GM12878 (cell line): ENCODE data around the gene PTPN14. TPM values are rescaled to one million over a fixed set of nuclear protein-coding genes. Genes with fewer than 3 reads are reported as not detected.

Experiments
- ATAC-seq: fragments of 200-7000 bp; cut with Tn5 transposase; 3 replicates; pipeline ENCODE4 v1.9.1; 2020; ENCODE audit warnings: mild to moderate bottlenecking, moderate library complexity
- BruUV-seq: library from RNA; stranded (reverse); fragments of 400-500 nt; replicated peaks from 2 replicates; lab custom pipeline; 2021; lab: Mats Ljungman, UMichigan
- CTCF ChIA-PET: fragments of 300-600 bp; sonication (Branson Sonifier 250); formaldehyde crosslinking; extraction: SDS; loops from one replicate; lab custom pipeline; 2021; ENCODE audit warnings: inconsistent platforms; lab: Yijun Ruan, JAX
- POLR2A ChIA-PET: fragments of 350-600 bp; formaldehyde crosslinking; extraction: SDS; loops from one replicate; lab custom pipeline; 2021; ENCODE audit warnings: inconsistent platforms; lab: Charles Lee
- RAD21 ChIA-PET: fragments of 300-600 bp; sonication (Branson Sonifier 250); formaldehyde crosslinking; loops from one replicate; lab custom pipeline; 2023; ENCODE audit warnings: antibody characterized with exemption; ENCODE audit not compliant: unreplicated experiment; lab: Charles Lee
- SMC1A ChIA-PET: fragments of 300-600 bp; sonication (Branson Sonifier 250); formaldehyde crosslinking; loops from one replicate; lab custom pipeline; 2023; ENCODE audit not compliant: unreplicated experiment, uncharacterized antibody; lab: Charles Lee
- DNase-seq: peaks from one replicate; pipeline ENCODE4 v3.0.0-alpha.2; 2011; ENCODE audit warnings: low read depth, low spot score
- FAIRE-seq: peaks from 3 replicates; lab custom pipeline; 2011; peaks lifted over from hg19 to GRCh38; lab: Jason Lieb, UNC
- H2AFZ ChIP-seq: 2 replicates; pipeline ENCODE4 v1.6.0; 2011; ENCODE audit warnings: low read depth, low read length, control low read depth; ENCODE audit not compliant: control insufficient read depth
- H3K27ac ChIP-seq: 2 replicates; pipeline ENCODE4 v1.5.1; 2011; ENCODE audit warnings: control low read depth; ENCODE audit not compliant: control insufficient read depth, insufficient read depth
- H3K27me3 ChIP-seq, 2 experiments: replicated peaks in 1 of 2; 2 replicates each; pipeline versions ENCODE4 v1.6.0 to v1.6.1; 2011; ENCODE audit warnings: low read length in 1 of 2; ENCODE audit not compliant: control insufficient read depth in 2 of 2, insufficient read depth in 2 of 2
- H3K36me3 ChIP-seq, 2 experiments: 2 replicates each; pipeline ENCODE4 v1.5.1; 2011; ENCODE audit warnings: low read length in 1 of 2; ENCODE audit not compliant: control insufficient read depth in 2 of 2, insufficient read depth in 2 of 2
- H3K4me1 ChIP-seq: 2 replicates; pipeline ENCODE4 v1.6.1; 2011; ENCODE audit warnings: mild to moderate bottlenecking, low read length, moderate library complexity, mixed read lengths; ENCODE audit not compliant: control insufficient read depth, insufficient read depth
- H3K4me2 ChIP-seq: 2 replicates; pipeline ENCODE4 v1.6.0; 2011; ENCODE audit warnings: control low read depth; ENCODE audit not compliant: control insufficient read depth, insufficient read depth
- H3K4me3 ChIP-seq: fragments of 200-600 bp; sonication (generic); 2 replicates; pipeline ENCODE4 v1.5.1; 2016
- H3K79me2 ChIP-seq: 2 replicates; pipeline ENCODE4 v1.6.0; 2011; ENCODE audit warnings: low read length; ENCODE audit not compliant: control insufficient read depth, insufficient read depth
- H3K9ac ChIP-seq: 2 replicates; pipeline ENCODE4 v1.8.0; 2011; ENCODE audit warnings: low read length, control low read depth, mixed read lengths; ENCODE audit not compliant: control insufficient read depth, insufficient read depth
- H3K9me3 ChIP-seq: replicated peaks from 3 replicates; pipeline ENCODE4 v1.5.1; 2011; ENCODE audit warnings: mild to moderate bottlenecking, low read length; ENCODE audit not compliant: control insufficient read depth, insufficient read depth
- H4K20me1 ChIP-seq: 2 replicates; pipeline ENCODE4 v1.6.0; 2011; ENCODE audit not compliant: control insufficient read depth, insufficient read depth
- GATAD2B ChIP-seq: fragments of 450-650 bp; conservative IDR thresholded peaks from 2 replicates; pipeline ENCODE4 v1.6.1; 2017; ENCODE audit warnings: low read depth, mild to moderate bottlenecking, moderate library complexity
- JUND ChIP-seq: IDR thresholded peaks from 2 replicates; pipeline ENCODE4 v1.6.1; 2012; ENCODE audit warnings: low read depth, mild to moderate bottlenecking, low read length, improper control_type of control experiment, moderate library complexity
- RUNX3 ChIP-seq: IDR thresholded peaks from 2 replicates; pipeline ENCODE4 v1.6.1; 2012; ENCODE audit warnings: low read length, inconsistent platforms
- WGBS: methylation state at CpG from one replicate; pipeline ENCODE4 v1.1.6; 2016; ENCODE audit warnings: low lambda C conversion rate; ENCODE audit not compliant: insufficient replicate concordance, insufficient coverage; ENCODE audit errors: missing lambda C conversion rate; 5-methylcytosine and 5-hydroxymethylcytosine counted together
- in situ Hi-C: fragments of 300-500 bp; cut with MboI; formaldehyde crosslinking; loops from 9 replicates; pipeline ENCODE4 v1.14.3; 2018; ENCODE audit warnings: mixed read lengths
- intact Hi-C: fragments of 100-400 bp; cut with micrococcal nuclease; formaldehyde crosslinking; loops from one replicate; pipeline ENCODE4 v1.14.2; 2022; ENCODE audit not compliant: unreplicated experiment
- polyA plus RNA-seq, 11 experiments: library from polyadenylated mRNA; depleted of rRNA in 4 of 11; unstranded in 6 of 11; stranded (reverse) in 5 of 11; fragments of >200 nt; fragmentation: Nextera tagmentation in 4 of 11; fragmentation: Illumina TruSeq in 1 of 11; extraction: Ambion mirVana in 4 of 11; extraction: Trizol in 1 of 11; gene quantifications; 1 replicate in 1 of 11; 2 replicates in 10 of 11; pipeline versions ENCODE4 v1.2.1 to v1.2.3, GENCODE V29; 2011 to 2016; ENCODE audit warnings: inconsistent platforms in 2 of 11, missing spikeins in 2 of 11, low read depth in 1 of 11
- total RNA-seq, 4 experiments: library from RNA; depleted of rRNA in 3 of 4; stranded (reverse); fragments of >200 nt in 3 of 4; fragmentation: Illumina TruSeq in 1 of 4; extraction: Trizol in 1 of 4; gene quantifications; 2 replicates each; pipeline versions ENCODE4 v1.2.1 to v1.2.3, GENCODE V29; 2013 to 2021

The PTPN14 gene
- total and polyA plus RNA-seq, 10 of the 15 experiments (the other 5 are each of a cell fraction or from before 2014, with no cell fraction given) = 0.05 to 5.1 (median 0.44) TPM

- no peak for ATAC-seq
- ChIA-PET SMC1A (interaction anchor here (0.7 to 12.2 kb wide), 11 partner anchors 8 to 431 kb away, joined by 3 to 323 read pairs (median 11); no protein-coding TSS in a partner anchor), POLR2A (interaction anchor here (0.8 kb wide), 1 partner anchor 16 kb away, joined by 3 read pairs; no protein-coding TSS in a partner anchor)
- Histone ChIP-seq H3K4me2 (no peak overlapping the region), H2AFZ (no peak overlapping the region), H3K79me2 (no peaks in the 10 kb centered on the region)
- WGBS = 50% methylated on average over 5 of the region's 5 CpGs
- no peak for DNase-seq
- TF ChIP-seq JUND (no peak), GATAD2B (no peak), RUNX3 (peak; percentile 31; the same call in 1 of the 2 replicates)
- TF ChIP-seq, all 136 proteins: peak for 1
- FAIRE-seq = no peak
- Histone ChIP-seq H3K27me3 (no peaks in the 10 kb centered on the region), H3K4me1 (peaks cover 8% of the 10 kb centered on the region), H3K9ac (no peak overlapping the region), H3K4me3 (no peak overlapping the region), H4K20me1 (no peaks in the 10 kb centered on the region), H3K9me3 (no peaks in the 10 kb centered on the region), H3K27ac (no peak overlapping the region), H3K36me3 (peaks cover 0 to 5% of the 10 kb centered on the region in 2 experiments; a peak in 1 of 4 replicates)
- in situ Hi-C loops (no loop called here), intact Hi-C loops (loop anchor here (5.0 kb wide), 1 partner anchor 199 kb away; no protein-coding TSS in a partner anchor)
- ChIA-PET CTCF (interaction anchor here (0.8 to 17.7 kb wide), 8 partner anchors 11 to 1203 kb away, joined by 3 to 597 read pairs (median 112); no protein-coding TSS in a partner anchor), RAD21 (interaction anchor here (3.3 to 10.5 kb wide), 4 partner anchors 8 to 112 kb away, joined by 11 to 175 read pairs (median 28); no protein-coding TSS in a partner anchor)
- BruUV-seq = no TSS peak
Observed at GRCh38 chr1:214326406-214326805, 225.0 kb downstream of the PTPN14 start.
